22Rv1 (cell line): ENCODE results near the gene STS.

ENCODE experiments used
- H3K27ac ChIP-seq: fragments of 450-650 bp; 2 replicates; pipeline ENCODE4 v1.5.1; 2017
- ZFX ChIP-seq: fragments of 450-650 bp; IDR thresholded peaks from 2 replicates; pipeline ENCODE4 v1.6.1; 2017; ENCODE audit warnings: antibody characterized with exemption, borderline replicate concordance
- TF ChIP-seq, protein P1 (sequence below): fragments of 450-650 bp; IDR thresholded peaks from 2 replicates; pipeline ENCODE4 v1.5.1; 2017; ENCODE audit warnings: mild to moderate bottlenecking

The STS gene

DNA sequence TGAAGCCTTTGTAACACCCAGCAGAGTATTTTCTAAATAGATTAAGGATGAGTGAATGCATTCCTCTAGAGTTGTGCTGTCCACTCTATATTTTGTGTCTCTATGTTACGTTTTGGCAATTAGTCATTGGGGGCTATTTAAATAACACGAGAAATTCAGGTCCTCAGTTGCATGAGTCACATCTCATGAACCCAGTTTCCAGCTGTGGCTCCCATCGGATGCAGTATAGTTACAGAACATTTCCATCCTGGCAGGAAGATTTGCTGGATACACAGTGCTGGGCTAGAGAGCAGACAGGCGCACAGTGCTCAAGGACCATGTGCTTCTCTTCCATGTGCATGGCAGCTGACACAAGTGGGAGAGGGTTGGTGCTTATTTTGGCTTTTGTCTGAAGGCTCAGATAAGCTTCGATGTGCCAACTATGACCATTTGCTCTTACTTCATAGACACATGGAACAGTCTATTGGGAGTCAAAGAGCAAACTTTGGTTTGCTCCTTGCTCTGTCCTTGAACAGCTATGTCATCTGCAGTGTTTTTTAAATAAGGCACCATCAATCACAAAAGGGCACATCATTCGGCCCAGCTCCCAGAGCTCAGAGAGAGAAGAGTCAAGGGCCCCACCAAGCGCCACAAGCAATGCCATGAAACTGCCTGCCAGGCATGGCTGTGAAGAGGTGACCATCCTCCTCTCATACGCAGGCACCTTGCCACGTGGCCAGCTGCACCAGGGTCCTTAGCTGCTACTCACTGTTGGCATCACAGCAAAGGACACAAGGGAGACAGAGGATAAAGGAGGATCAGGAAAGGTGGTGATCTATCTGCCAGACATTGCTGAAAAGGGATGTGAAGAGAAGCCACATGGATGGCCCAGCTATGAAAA is 8.1 kb upstream of the STS start:
- no peak overlapping the region for H3K27ac ChIP-seq
- TF ChIP-seq, protein P1, sequence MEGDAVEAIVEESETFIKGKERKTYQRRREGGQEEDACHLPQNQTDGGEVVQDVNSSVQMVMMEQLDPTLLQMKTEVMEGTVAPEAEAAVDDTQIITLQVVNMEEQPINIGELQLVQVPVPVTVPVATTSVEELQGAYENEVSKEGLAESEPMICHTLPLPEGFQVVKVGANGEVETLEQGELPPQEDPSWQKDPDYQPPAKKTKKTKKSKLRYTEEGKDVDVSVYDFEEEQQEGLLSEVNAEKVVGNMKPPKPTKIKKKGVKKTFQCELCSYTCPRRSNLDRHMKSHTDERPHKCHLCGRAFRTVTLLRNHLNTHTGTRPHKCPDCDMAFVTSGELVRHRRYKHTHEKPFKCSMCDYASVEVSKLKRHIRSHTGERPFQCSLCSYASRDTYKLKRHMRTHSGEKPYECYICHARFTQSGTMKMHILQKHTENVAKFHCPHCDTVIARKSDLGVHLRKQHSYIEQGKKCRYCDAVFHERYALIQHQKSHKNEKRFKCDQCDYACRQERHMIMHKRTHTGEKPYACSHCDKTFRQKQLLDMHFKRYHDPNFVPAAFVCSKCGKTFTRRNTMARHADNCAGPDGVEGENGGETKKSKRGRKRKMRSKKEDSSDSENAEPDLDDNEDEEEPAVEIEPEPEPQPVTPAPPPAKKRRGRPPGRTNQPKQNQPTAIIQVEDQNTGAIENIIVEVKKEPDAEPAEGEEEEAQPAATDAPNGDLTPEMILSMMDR: no peak
- no peak for TF ChIP-seq ZFX

DNA sequence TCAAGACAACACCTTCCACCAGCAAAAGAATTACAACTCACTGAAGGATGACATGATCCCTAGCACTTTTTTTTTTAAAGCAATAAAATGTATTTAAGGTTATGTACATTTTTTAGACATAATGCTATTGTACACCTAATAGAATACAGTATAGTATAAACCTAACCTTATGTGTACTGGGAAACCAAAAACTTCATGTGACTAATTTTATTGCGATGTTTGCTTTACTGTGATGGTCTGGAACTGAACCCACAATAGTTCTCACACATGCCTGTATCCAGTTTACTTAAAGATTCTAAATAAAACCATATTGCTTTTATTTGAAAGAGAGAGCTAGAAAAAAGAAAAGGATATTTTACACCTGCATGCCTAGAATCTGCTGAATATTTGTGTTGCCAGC is 4.4 kb upstream of the STS start:
- TF ChIP-seq ZFX: no peak
- TF ChIP-seq, protein P1: no peak

GRCh38 chrX:7143941-7144525 is 3.5 kb upstream of the STS start:
- no peak for TF ChIP-seq ZFX
- TF ChIP-seq, protein P1: no peak
- no peak overlapping the region for H3K27ac ChIP-seq

More for the DNA sequence above, 4.4 kb upstream of the STS start:
- H3K27ac ChIP-seq: no peak overlapping the region

GRCh38 chrX:7145454-7145853 is 2.1 kb upstream of the STS start:
- H3K27ac ChIP-seq: no peak overlapping the region

DNA sequence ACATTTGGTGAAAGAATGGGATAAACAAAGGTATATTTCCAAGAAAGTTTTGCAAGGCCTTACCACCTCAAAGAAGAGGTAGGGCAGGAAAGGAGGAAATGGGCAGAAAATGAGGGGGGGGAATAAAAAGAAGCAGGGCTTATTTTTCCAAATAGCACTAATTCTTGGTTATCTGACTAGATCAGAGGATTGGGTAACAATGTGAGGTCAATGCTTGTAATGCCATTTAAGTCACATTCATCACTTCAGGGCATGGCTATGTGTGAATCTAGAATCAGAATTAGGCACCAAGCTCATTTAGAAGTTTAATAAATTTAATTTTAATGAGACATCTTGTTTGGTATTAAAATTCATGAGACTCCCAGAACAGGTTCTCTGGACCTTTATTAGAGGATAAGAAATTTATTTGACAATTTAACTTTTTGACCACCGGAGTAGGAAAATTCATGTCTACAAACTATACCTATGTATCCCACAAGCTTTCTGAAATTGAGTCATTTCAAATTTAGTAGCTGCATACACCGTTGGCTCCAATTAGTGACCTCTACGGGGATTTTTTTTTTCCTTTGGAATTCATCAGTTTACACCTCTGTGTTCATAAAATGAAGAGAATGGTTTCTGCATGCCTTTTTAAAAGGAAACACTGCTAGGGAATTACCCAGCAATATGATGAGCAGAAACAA is 1.4 kb upstream of the STS start:
- TF ChIP-seq, protein P1: no peak
- TF ChIP-seq ZFX: no peak
- H3K27ac ChIP-seq: no peak overlapping the region

More at GRCh38 chrX:7145454-7145853, 2.1 kb upstream of the STS start:
- TF ChIP-seq, protein P1: no peak
- no peak for TF ChIP-seq ZFX

- peak overlapping the region; percentile 80 for H3K27ac ChIP-seq
- TF ChIP-seq ZFX: no peak
- TF ChIP-seq, protein P1: no peak
Measured at GRCh38 chrX:7146703-7147412, 654 bp upstream of the STS start.
